ENCODE results near the gene RERE.

Gene RERE

DNA sequence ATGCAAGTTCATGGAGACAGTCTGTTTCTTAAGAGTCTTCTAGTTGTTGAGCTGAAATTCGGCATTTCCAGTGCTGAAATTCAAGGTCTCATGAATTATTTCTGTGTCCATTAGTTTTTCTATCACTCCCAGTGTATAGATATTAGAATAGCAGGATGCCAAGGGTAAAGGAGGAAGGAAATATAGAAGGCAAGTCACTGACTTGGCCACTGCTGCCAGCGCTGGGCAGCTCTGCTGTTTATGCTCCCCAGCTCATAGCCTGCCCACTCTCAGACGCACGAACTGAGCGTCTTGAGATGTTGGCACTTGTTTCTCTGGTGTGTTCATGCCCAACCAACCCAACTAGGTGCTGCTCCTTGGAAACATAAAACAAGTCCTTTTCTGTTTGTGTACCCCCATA is 389.5 kb downstream of the RERE start:
- TF ChIP-seq, protein P1, sequence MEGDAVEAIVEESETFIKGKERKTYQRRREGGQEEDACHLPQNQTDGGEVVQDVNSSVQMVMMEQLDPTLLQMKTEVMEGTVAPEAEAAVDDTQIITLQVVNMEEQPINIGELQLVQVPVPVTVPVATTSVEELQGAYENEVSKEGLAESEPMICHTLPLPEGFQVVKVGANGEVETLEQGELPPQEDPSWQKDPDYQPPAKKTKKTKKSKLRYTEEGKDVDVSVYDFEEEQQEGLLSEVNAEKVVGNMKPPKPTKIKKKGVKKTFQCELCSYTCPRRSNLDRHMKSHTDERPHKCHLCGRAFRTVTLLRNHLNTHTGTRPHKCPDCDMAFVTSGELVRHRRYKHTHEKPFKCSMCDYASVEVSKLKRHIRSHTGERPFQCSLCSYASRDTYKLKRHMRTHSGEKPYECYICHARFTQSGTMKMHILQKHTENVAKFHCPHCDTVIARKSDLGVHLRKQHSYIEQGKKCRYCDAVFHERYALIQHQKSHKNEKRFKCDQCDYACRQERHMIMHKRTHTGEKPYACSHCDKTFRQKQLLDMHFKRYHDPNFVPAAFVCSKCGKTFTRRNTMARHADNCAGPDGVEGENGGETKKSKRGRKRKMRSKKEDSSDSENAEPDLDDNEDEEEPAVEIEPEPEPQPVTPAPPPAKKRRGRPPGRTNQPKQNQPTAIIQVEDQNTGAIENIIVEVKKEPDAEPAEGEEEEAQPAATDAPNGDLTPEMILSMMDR (conservative IDR thresholded peaks at IDR 0.05; ENCODE audit: control insufficient read depth, insufficient read depth, low read depth, low read length), result no peak
- DNase-seq (ENCODE audit: low read depth), result no peak
- no peak overlapping the region for H3K4me3 ChIP-seq (ENCODE audit: control insufficient read depth, low read depth, low read length)

DNA sequence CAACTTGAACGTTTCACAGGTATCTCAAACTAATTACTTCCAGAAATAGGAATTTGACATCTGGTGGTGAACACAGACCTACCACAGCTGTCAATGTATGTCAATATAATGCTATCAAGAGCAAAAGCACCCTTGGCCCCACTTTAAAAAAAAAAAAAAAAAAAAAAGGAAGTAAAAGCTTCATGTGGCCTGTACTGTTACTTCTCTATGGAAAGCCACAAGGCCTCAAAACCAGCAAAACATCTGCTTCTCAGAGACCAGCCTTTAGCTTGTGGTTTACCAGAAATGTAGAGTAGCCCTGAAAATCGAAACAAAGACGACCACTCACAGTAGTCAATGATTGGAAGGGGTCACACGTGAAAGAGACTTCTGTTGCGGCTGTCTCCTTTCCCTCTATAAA is 389.9 kb downstream of the RERE start:
- H3K4me3 ChIP-seq (ENCODE audit: control insufficient read depth, low read depth, low read length), result no peak overlapping the region
- TF ChIP-seq, protein P1 (conservative IDR thresholded peaks at IDR 0.05; ENCODE audit: control insufficient read depth, insufficient read depth, low read depth, low read length), result no peak
- no peak for DNase-seq (ENCODE audit: low read depth)

DNA sequence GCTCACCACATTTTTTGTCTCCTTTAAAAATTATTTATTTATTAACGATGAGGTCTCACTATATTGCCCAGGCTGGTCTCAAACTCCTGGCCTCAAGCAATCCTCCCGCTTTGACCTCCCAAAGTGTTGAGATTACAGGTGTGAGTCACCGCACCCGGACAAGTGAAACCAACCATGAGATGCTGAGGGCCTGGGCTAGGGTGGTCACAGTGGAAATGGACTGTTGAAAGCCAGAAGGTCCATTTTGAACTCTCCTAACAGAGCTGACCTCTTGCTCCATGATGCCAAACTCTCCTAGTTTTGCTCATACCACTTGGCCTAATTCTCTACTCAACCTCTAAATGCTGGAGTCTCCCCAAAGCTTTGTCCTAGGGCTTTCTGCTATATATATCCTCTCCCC is 390.4 kb downstream of the RERE start:
- no peak for DNase-seq (ENCODE audit: low read depth)
- TF ChIP-seq, protein P1 (conservative IDR thresholded peaks at IDR 0.05; ENCODE audit: control insufficient read depth, insufficient read depth, low read depth, low read length), result no peak
- H3K4me3 ChIP-seq (ENCODE audit: control insufficient read depth, low read depth, low read length), result no peak overlapping the region

DNA sequence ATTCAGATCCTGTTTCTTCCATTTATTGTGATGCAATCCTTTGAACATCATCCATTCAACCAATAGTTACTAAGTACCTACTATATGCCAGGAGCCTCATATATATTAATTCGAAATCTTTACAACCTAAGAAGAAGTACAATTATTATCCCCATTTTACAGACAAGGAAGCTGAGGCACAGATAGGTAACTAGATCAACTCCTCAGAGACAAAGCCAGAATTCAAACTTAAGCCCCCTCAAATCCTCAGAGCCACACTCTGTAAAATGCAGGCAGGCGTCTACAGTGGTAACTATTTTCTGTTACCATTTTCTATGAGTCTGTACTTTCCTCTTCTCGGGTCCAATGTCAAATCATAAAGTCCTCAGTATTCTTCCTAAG is 391.7 kb downstream of the RERE start:
- H3K4me3 ChIP-seq (ENCODE audit: control insufficient read depth, low read depth, low read length), result no peak overlapping the region
- TF ChIP-seq, protein P1 (conservative IDR thresholded peaks at IDR 0.05; ENCODE audit: control insufficient read depth, insufficient read depth, low read depth, low read length), result no peak
- DNase-seq (ENCODE audit: low read depth), result no peak

DNA sequence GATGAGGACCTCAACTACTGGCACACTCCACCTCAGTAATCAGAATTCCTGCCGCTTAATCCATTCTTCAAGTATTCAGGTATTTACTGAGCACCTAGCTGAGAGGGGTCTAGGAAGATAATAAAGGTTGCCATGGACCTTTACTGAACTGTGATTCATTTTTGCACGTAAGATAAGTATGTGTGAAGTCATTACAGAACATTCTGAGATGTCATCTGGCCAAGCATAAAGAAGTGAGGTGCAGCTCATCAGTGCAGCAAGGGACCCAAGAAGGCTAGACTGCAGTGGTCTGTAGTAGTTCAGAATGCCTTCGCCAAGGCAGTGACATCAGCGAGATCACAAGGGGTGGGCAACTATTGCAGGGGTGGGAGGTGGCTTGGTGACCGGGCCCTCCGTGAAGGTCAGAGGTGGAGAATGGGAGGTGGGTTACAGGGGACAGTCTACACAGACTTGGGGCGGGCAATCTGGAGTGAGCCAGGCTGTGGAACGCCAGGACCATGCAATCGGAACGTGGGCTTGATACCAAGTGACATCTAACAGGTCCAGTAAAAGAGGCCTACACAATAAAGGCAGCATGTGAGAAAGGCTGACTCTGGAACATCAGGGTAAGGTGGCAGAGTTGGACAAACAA is 392.2 kb downstream of the RERE start:
- no peak for DNase-seq (ENCODE audit: low read depth)
- no peak overlapping the region for H3K4me3 ChIP-seq (ENCODE audit: control insufficient read depth, low read depth, low read length)
- TF ChIP-seq, protein P1 (conservative IDR thresholded peaks at IDR 0.05; ENCODE audit: control insufficient read depth, insufficient read depth, low read depth, low read length), result no peak

DNA sequence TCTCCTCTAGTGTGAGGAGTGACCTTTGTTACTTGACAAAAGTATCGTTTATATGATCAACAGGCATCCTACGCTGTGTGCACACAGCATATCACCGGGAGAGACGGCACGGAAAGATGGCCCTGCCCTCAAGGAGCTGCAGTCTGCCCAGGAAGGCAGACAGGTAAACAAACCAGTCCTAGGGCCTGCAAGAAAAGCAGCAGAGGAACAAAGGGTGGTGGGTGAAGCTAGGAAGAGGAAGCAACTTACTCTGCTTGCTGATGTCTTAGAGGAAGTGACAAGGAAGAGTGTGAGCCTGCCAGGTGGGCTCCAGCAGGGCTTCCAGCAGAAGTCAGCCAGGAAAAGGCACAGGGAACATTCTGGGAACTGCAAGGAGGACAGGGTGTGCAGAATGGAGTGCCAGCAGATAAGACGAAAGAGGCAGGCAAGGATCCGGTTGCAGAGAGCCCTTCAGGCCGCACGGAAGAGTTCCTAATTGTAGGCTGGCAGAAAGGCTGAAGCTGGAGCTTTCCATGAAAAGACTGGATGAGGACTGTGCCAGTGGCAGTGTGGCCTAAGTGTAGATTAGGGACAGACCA is 392.8 kb downstream of the RERE start:
- TF ChIP-seq, protein P1 (conservative IDR thresholded peaks at IDR 0.05; ENCODE audit: control insufficient read depth, insufficient read depth, low read depth, low read length), result no peak
- no peak for DNase-seq (ENCODE audit: low read depth)
- peak overlapping the region; percentile 55 for H3K4me3 ChIP-seq (ENCODE audit: control insufficient read depth, low read depth, low read length)
